Stomach (tissue), 9 donors: ENCODE data around the gene TLK2. TPM values are rescaled to one million over a fixed set of nuclear protein-coding genes. Genes with fewer than 3 reads are reported as not detected.
A peak's percentile ranks its signal among the peaks of the same experiment; 100 is the strongest.
"Not testable (repeated sequence)": the region's sequence is repeated elsewhere in the genome, so short reads cannot be mapped to it uniquely, and the experiment has no call there.

Source experiments
- DNase-seq, 2 donors: peaks; one replicate each; pipeline versions ENCODE4 v3.0.0 to v3.0.0-alpha.2; 2013 to 2019
- H3K27ac ChIP-seq, 5 donors: fragments of 200-600 bp in 4 of 5; sonication (generic) in 4 of 5; one replicate each; pipeline ENCODE4 v1.5.1; 2013 to 2019; ENCODE audit warnings: mild to moderate bottlenecking in 1 of 5, moderate library complexity in 1 of 5
- H3K27me3 ChIP-seq, 3 donors: fragments of 200-600 bp; sonication (generic); one replicate each; pipeline ENCODE4 v1.5.1; 2017 to 2019; ENCODE audit warnings: mixed run types in 1 of 3
- H3K36me3 ChIP-seq, 4 donors: fragments of 200-600 bp; sonication (generic); 1 replicate in 3 of 4; 2 replicates in 1 of 4; pipeline ENCODE4 v1.5.1; 2016 to 2019
- H3K4me1 ChIP-seq, 4 donors: fragments of 200-600 bp; sonication (generic); one replicate each; pipeline ENCODE4 v1.5.1; 2016 to 2019
- H3K4me3 ChIP-seq, 4 donors: fragments of 200-600 bp; sonication (generic) in 3 of 4; one replicate each; pipeline ENCODE4 v1.5.1; 2016 to 2019; ENCODE audit warnings: mild to moderate bottlenecking in 1 of 4
- H3K9me3 ChIP-seq, 4 donors: fragments of 200-600 bp; sonication (generic); one replicate each; pipeline ENCODE4 v1.5.1; 2016 to 2019
- CTCF ChIP-seq, 7 experiments: fragments of 450-650 bp in 4 of 7; fragments of 200-600 bp in 3 of 7; sonication (generic) in 3 of 7; IDR thresholded peaks; one replicate each; pipeline ENCODE4 v1.5.1; 2016 to 2019; ENCODE audit warnings: antibody characterized with exemption in 7 of 7, control low read depth in 2 of 7, mild to moderate bottlenecking in 1 of 7
- EP300 ChIP-seq: sonication (generic); formaldehyde crosslinking; IDR thresholded peaks from one replicate; pipeline ENCODE4 v1.6.1; 2017; ENCODE audit warnings: antibody characterized with exemption
- POLR2A ChIP-seq, 4 donors: fragments of 450-650 bp; IDR thresholded peaks; one replicate each; pipeline ENCODE4 v1.6.1; 2016; ENCODE audit warnings: antibody characterized with exemption in 4 of 4, control low read depth in 2 of 4, mild to moderate bottlenecking in 1 of 4, moderate library complexity in 1 of 4
- POLR2AphosphoS5 ChIP-seq, 3 donors: sonication (generic); formaldehyde crosslinking; IDR thresholded peaks; one replicate each; pipeline ENCODE4 v1.6.1; 2016; ENCODE audit warnings: antibody characterized with exemption in 3 of 3
- WGBS, 5 donors: extraction: QIAGEN DNeasy Blood & Tissue Kit in 3 of 5; methylation state at CpG; one replicate each; pipeline versions ENCODE4 v1.1.5 to v1.1.7; 2013 to 2018; 5-methylcytosine and 5-hydroxymethylcytosine counted together
- intact Hi-C: fragments of 100-400 bp; cut with DNase I; formaldehyde crosslinking; loops from one replicate; pipeline ENCODE4 v1.15.1; 2023; ENCODE audit warnings: low total_unique reads
- polyA plus RNA-seq, 3 donors: library from polyadenylated mRNA; stranded (reverse); fragments of 200-250 nt; gene quantifications; one replicate each; pipeline ENCODE4 v1.2.3, GENCODE V29; 2013
- total RNA-seq, 5 donors: library from RNA; depleted of rRNA; stranded (reverse); fragments of >200 nt; gene quantifications; one replicate each; pipeline versions ENCODE4 v1.1.0 to v1.2.3, GENCODE V29; 2014 to 2016
- donor health status: healthy with polysubstance abuse.
- donor health status: Bipolar disorder and iron deficiency.
- donor health status: healthy.

Gene TLK2
- total and polyA plus RNA-seq, 8 donors = 8.6 to 75.3 (median 17.3) TPM

- intact Hi-C loops = no loop called here
- Histone ChIP-seq H3K27me3 (no peaks in the 10 kb centered on the region), H3K4me1 (no peaks in the 10 kb centered on the region), H3K9me3 (no peaks in the 10 kb centered on the region), H3K27ac (no peak overlapping the region), H3K36me3 (peaks cover 28 to 98% (median 97%) of the 10 kb centered on the region in 4 donors), H3K4me3 (no peak overlapping the region)
- WGBS, 5 donors = 79 to 85% (median 82%) methylated on average over 8 of the region's 8 CpGs
- DNase-seq = no peak
- TF ChIP-seq CTCF (IDR thresholded peaks at IDR 0.05) (no peak), EP300 (no peak), POLR2A (IDR thresholded peaks at IDR 0.05) (no peak), POLR2AphosphoS5 (IDR thresholded peaks at IDR 0.05) (no peak)
These were observed 133.1 kb downstream of the TLK2 start for GRCh38 chr17:62611728-62612127.

GRCh38 chr17:62612289-62612688, 133.7 kb downstream of the TLK2 start:
- H3K4me1 ChIP-seq, intact Hi-C loops, H3K4me3 ChIP-seq, DNase-seq, H3K27me3 ChIP-seq, H3K9me3 ChIP-seq, H3K27ac ChIP-seq: not testable (repeated sequence)
- WGBS, 5 donors = 88 to 95% (median 90%) methylated on average over 7 to 12 of the region's 12 CpGs
- peaks cover 28 to 97% (median 94%) of the 10 kb centered on the region in 4 donors for H3K36me3 ChIP-seq

GRCh38 chr17:62613095-62613494, 134.5 kb downstream of the TLK2 start:
- H3K4me3 ChIP-seq, H3K27ac ChIP-seq, H3K27me3 ChIP-seq, H3K9me3 ChIP-seq, intact Hi-C loops, H3K4me1 ChIP-seq, DNase-seq: not testable (repeated sequence)
- H3K36me3 ChIP-seq = peaks cover 24 to 94% (median 88%) of the 10 kb centered on the region in 4 donors
- 82 to 97% (median 96%) methylated on average over 4 of the region's 4 CpGs for WGBS, 5 donors

- no peaks in the 10 kb centered on the region for H3K4me1 ChIP-seq
- H3K27me3 ChIP-seq = no peaks in the 10 kb centered on the region
- no peaks in the 10 kb centered on the region for H3K9me3 ChIP-seq
- no peak overlapping the region for H3K27ac ChIP-seq
- H3K36me3 ChIP-seq = peaks cover 15 to 94% (median 82%) of the 10 kb centered on the region in 4 donors
- H3K4me3 ChIP-seq = no peak overlapping the region
- peak in 1 of 2 donors; percentile 79 for DNase-seq
- TF ChIP-seq EP300 (no peak), POLR2A (IDR thresholded peaks at IDR 0.05) (no peak), POLR2AphosphoS5 (IDR thresholded peaks at IDR 0.05) (no peak), CTCF (IDR thresholded peaks at IDR 0.05) (no peak)
- intact Hi-C loops = no loop called here
- 57 to 85% (median 76%) methylated on average over 6 of the region's 6 CpGs for WGBS, 5 donors
These were observed 135.5 kb downstream of the TLK2 start for GRCh38 chr17:62614142-62614541.

GRCh38 chr17:62615503-62615902, 136.9 kb downstream of the TLK2 start:
- Histone ChIP-seq H3K27ac (no peak overlapping the region), H3K9me3 (no peaks in the 10 kb centered on the region), H3K36me3 (peaks cover 4 to 81% (median 68%) of the 10 kb centered on the region in 4 donors), H3K27me3 (no peaks in the 10 kb centered on the region), H3K4me3 (no peak overlapping the region), H3K4me1 (no peaks in the 10 kb centered on the region)
- WGBS, 5 donors = 87 to 97% (median 91%) methylated on average over 4 of the region's 4 CpGs
- TF ChIP-seq POLR2A (IDR thresholded peaks at IDR 0.05) (no peak), EP300 (no peak), POLR2AphosphoS5 (IDR thresholded peaks at IDR 0.05) (no peak), CTCF (IDR thresholded peaks at IDR 0.05) (no peak)
- intact Hi-C loops = no loop called here
- DNase-seq = no peak
